HG03565 (cell line): ENCODE measurements around the gene M1AP.

Source experiments
- ATAC-seq: cut with Tn5 transposase; IDR thresholded peaks from one replicate; pipeline ENCODE4 v1.9.1; 2021; ENCODE audit warnings: mild to moderate bottlenecking, moderate library complexity; ENCODE audit not compliant: unreplicated experiment

Gene M1AP

DNA sequence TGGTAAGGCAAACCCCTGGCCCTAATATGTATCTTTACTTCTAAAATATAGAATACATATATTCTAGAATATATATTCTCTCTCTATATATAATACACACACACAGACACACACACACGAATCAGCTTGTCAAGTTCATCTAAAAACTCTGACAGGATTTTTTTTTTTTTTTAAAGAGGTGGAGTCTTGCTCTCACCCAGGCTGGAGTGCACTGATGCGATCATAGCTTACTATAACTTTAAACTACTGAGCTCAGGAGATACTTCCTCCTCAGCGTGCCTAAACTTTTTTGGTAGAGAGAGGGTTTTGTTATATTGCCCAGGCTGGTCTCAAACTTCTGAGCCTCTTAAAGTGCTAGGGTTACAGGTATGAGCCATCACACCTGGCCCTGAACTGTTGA, 48.5 kb downstream of the M1AP start:
- no peak for ATAC-seq

- no peak for ATAC-seq
Observed at GRCh38 chr2:74597410-74597809, 50.7 kb downstream of the M1AP start.

- ATAC-seq: no peak
Observed at GRCh38 chr2:74596584-74596983, 51.5 kb downstream of the M1AP start.

DNA sequence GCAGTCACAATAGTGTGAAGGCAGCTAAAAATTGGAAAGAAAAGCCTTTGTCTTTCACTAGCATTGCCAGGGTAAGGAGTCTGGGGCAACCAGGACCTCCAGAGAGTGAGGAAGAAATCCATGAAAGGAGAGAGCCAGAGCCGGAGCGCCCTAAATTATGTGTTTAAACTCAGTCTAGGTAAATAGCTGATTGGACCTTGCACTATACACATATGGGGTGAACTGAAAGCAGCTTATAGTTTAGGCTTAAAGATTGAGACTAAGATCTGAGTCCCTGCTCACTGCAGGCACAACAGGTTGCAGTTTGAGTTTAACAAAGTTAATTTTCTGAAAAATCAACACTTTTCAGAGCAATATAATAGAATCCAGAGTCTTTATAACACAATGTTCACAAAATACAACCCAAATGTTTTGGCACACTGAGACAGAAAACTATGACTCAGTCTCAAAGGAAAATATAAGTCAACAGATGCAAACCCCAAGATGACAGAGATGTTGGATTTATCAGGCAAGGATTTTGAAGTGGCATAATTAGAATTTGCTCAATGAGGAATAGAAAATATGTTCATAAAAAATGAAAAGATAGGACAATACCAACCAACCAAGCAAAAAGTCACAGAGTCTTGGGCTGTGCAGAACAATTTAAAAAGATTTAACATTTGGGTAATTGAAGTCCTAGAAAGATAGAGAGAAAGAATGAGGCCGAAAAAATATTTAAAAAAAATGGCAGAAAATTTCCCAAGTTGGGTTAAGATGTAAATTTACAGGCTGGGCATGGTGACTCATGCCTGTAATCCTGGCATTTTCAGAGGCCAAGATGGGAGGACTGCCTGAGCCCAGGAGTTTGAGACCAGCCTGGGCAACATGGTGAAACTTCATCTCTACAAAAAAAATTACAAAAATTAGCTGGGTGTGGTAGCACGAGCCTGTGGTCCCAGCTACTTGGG, 54.0 kb downstream of the M1AP start:
- no peak for ATAC-seq

- no peak for ATAC-seq
Observed at GRCh38 chr2:74588664-74589063, 59.5 kb downstream of the M1AP start.

GRCh38 chr2:74587664-74588277, 60.4 kb downstream of the M1AP start:
- ATAC-seq: no peak

DNA sequence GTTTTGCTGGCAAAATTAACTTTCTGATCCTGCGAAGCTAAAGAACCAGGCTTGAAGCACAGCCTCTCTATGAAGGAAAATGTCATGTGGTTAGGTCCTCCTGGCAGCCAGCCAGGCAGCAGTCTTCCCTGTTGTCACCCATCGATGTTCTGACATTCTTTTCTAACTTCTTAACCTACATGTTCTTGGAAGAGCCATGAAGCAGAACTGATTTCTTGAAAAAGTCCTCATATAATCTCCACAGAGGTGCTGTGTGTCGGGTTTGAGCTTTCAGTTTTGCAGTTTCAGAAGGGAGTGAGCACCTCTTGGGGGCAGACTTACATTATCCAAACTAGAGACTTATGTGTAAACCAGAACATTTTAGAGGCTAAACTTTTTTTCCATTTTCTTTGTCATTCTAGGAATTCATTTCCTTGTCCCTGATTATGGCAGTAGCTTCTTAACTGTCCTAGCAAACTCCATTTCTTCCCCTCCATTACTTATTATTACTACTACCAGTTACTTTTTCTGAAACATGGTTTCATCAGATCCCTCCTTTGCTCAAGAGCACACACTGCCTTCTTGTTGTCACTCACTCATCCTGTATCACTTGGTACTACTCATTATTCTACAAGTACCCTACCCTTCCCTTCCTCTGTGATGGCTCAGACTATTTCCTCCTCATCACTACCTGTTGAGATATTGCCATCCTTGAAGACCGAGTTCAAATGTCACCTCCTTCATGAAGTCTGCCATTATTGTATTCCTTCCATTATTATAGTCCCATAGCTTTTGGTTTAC, 62.5 kb downstream of the M1AP start:
- ATAC-seq: no peak

DNA sequence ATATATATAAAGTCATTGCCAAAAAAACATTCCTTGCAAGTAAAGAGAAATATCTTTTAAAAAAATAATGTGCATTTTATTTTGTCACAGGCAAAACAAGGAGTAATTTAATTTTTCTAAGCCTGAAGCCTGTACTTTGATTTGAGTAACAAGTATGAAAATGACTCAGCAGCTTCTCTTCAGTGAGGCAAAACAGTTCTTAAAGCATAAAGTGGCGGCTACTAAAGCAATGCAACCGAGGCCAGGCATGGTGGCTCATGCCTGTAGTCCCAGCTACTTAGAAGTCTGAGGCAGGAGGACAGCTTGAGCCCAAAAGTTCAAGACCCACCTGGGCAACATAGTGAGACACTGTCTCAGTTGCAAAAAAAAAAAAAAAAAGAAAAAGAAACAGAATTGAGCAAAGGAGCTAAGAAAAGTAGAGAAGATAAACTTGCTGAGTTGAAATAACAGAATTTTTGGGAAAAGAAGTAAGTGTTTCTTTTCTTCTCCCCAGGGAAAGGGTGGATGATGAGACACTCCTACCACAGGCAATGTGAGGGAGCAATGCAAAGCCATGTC, 64.0 kb downstream of the M1AP start:
- no peak for ATAC-seq

DNA sequence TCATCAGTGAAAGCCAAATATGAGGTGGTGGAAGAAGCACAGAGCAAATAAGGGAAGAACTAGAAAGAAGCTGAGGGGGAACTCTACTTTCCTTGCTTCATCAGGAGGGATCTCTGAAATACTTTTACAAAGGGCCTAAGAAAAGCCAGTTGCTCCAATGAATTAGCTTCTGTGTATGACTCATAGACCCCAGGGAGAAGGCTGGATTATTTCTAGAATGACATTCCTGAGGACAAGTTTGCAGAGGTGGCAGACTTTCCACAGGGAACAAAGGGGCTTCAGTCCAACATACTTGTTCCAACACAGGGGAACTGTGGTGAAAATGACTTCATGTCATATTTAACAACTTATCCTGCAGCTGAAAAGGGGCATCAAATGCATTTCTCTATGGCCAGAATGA, 64.6 kb downstream of the M1AP start:
- ATAC-seq: no peak

GRCh38 chr2:74582184-74582583, 65.9 kb downstream of the M1AP start:
- no peak for ATAC-seq

DNA sequence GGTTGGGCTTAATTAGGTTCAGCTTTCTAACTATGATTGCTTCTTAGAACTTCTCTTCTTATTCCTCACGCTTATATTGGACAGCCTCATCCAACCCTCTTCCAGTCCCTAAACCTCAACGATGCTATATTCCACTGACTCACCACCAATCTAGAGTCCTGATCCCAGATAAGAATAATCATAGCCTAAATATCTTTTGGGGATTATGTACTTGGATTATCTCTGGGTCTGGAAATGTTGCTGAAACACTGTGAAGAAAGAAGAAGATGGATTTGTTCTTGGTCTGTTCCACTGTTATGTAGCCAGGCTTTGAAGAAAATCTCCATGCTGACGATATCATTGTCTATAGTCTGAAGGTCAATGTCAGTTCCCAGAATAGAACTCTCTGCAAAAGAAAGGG, 66.7 kb downstream of the M1AP start:
- no peak for ATAC-seq

DNA sequence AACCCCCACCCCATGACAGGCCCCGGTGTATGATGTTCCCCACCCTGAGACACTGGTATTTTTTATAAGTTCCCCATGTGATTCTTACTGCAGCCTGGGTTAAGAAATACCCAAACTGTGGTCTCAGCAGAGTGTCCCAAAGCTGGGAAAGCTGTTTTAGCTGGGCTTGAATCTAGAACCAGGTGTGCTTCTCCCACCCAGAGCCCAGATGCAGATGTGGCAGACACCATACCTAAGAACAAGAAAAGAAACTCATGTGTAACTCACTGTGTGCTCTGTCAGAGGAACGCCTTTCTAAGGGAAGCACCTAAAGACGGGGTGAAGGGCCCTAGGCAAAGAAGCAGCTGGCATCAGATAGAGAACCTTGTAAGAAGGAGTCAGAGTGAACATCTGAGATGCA, 69.7 kb downstream of the M1AP start:
- ATAC-seq: no peak

- no peak for ATAC-seq
Observed at GRCh38 chr2:74577448-74577847, 70.7 kb downstream of the M1AP start.

DNA sequence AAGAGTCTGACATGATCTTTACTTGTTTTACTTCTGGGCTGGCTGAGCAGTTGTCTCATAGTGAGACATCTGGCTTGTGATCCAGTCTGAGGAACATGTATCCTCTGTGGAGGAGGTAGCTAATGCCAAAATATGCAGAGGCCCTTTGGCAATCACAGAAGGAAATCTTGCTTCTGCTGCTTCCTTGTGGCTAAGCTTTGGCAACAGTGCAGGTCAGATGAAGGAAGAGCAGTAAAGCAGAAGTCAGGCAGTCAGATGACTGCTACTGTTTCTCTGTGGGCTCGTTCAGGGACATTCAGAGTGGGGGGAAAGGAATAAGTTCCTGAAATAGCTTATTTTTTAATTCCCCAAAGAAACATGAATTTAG, 71.3 kb downstream of the M1AP start:
- no peak for ATAC-seq

GRCh38 chr2:74576211-74576862, 71.8 kb downstream of the M1AP start:
- no peak for ATAC-seq

DNA sequence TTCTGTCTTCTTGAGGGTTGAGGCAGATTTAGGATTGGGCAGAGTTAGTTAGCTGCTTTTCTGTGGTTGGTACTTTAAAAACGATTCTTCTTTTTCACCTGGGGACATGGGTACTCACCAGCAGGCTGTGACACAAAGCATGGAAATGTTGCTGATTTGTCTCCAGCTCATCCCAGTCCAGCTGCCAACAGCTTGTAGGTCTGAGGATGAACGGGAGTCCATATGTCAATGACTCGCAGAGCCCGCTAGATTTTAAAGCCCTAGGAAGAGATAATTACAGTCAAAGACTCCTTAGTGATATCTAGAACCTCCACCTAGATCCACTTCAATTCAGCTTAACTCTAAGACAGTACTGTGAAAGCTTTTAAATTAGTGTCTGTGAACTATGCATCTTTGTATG, 72.8 kb downstream of the M1AP start:
- ATAC-seq: no peak

GRCh38 chr2:74573747-74574562, 74.2 kb downstream of the M1AP start:
- peak; percentile 32 for ATAC-seq

- no peak for ATAC-seq
Observed at GRCh38 chr2:74572178-74572925, 75.8 kb downstream of the M1AP start.

- ATAC-seq: peak; percentile 69
Observed at GRCh38 chr2:74571058-74571457, 77.1 kb downstream of the M1AP start.
